Posterior cingulate gyrus (tissue), 11 donors: ENCODE results near the gene NADK.

Experiments
- DNase-seq, 10 donors: peaks; one replicate each; pipeline versions ENCODE4 v3.0.0 to v3.0.0-alpha.2; 2020 to 2021; ENCODE audit warnings: mixed read lengths in 3 of 10
- intact Hi-C: fragments of 100-400 bp; cut with DNase I; formaldehyde crosslinking; loops from one replicate; pipeline ENCODE4 v1.15.1; 2023

NADK gene

DNA sequence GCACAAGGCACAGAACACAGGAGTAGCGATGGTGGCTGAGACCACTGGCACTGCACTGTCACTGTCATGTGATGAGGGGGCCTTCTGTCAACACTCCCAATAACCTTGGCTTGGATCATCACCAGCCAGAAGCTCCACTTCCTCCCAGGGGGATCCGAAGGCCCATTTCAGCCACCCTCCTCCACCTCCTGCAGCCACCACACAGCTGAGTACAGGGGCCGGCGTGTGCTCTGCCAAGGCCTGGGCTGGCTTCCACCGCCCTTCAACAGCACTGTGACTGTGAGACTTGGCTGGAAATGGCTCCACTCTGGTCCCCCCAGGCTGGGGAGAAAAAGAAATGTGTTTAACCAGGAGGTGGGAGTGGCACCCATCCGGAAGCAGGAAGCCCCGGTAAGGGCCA is 9.9 kb upstream of the NADK start:
- intact Hi-C loops: no loop called here
- DNase-seq: peak in 3 of 10 donors; percentile 35 to 74 (median 68)

DNA sequence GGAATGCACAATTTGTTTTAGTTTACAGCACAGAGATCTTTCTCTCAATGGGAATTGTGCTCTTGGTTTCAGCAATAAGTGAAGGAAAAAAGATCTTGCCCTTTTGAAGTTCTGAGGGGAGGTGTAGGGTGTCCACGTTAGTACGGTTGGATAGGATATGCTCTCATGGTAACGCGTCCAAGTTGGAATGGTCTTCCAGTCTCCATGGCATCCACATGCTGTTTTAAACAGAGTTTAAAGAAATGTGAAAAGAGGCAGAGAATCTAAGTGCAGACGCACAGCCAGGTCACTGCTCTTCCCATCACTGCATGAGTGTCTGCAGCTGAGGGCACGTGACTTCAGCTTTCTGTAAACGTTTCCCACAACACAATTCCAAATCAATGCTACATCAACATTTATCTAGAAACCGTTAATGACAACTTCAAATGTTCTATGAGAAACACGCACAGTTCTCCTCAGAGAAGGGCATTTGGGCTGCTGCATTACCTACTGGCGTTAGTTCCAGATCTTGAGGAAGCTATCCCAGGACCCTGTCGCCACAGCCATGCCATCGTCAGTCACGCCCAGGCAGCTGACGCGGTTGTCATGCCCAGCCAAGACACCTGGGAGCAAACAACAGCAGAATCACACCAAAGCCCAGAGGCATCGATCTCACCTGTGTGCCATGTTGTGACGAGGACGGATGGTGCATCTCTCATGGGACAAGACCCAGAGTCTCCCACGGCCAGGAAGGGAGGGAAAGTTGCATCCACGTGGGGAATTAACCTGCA is 8.8 kb upstream of the NADK start:
- peak in 2 of 10 donors; percentile 33 to 81 for DNase-seq
- intact Hi-C loops: no loop called here

DNA sequence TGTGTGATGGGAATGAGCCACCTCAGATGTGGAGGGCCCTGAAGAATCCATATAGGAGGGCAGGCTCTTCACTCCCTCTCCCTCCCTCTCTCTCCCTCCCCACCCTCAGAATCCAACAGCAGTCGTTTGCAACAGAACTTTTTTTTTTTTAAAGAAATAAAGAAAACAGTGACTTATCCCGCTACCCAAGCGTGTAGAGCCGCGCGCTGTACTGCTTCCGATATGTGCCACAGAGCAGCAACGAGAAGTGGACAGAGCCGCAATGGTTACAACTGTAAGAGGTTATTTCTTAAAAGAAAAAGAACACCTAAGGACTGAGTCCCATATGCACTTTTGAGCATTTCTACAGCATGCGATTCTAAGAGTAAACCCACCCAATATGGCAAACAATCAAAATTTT is 7.4 kb upstream of the NADK start:
- DNase-seq: peak in 2 of 10 donors; percentile 16 to 29
- intact Hi-C loops: no loop called here

DNA sequence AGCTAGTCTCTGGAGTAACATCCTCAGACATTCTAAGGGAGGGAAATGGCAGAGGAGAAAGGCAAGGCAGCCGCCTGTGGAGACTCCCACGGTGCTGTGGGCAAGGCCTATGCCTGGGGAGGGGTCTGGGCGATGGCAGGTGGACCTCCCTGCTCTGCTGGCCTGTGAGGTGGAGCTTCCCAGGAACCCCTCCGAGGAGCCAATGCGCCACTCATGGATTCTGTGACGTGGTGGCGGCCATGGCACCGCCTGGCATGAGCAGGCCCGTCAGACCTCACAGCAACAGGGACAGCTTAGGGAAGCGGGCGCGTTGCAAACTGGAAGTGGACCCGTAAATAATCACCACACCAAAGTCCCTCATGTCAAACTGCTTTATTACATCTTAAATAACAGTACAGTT is 6.7 kb upstream of the NADK start:
- peak in 2 of 10 donors; percentile 34 to 46 for DNase-seq
- intact Hi-C loops: no loop called here

DNA sequence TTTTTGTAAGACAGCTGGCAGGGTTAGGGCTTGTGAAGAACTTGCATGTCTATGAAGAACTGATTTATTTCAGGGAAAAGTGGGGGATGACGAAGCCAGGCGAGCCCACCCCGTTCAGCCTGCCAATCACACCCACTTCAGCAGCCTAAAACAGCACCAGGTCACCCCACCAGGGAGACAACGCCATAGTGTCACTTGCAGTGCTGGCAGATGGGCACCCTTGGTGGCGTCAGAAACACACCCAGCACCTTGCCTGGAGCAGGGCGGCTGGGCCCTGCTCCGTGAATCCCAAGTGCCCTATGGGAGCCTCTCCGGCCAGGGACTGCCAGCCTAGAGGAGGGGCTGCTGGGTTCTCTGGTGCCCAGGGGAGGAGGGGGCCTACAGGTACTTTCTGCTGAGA is 5.0 kb upstream of the NADK start:
- intact Hi-C loops: no loop called here

DNA sequence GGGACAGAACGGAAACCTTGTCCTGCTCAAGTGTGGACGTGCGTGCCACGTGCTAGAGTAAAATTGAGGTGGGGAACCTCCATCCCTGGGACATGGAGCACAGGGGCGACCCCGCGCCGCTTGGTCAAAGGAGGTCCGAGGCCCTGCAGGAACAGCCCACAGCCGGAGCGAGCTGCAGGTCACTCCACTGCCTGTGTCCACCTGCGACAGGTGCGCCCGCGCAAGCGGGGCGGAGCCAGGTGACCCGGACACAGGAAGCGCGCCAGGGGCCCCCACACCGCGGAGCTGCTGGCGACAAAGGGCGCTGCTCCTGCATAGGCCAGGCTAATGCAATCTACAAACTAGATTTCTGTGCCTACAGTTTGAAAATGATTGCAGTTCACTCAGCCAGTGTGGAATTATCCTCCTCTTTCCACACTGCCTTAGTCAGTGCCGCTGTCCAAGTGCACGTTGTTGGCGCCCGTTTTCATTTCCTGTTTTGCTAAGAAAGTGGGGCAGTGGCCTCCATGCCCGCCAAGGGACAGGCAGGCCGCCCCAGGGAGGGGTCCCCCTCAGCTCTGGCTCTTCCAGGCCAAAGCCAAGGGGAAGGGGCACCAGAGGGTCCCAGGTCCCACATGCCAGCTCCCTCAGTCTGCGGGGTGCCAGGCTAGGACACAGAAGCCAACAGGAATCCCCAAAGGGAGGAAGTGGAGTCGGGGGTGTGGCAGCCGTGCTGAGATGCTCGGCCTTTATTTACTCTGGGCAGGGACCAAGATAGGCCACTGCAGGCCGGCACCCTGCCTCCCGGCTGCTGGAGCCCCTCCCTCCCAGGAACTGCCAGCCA is 4.3 kb upstream of the NADK start:
- intact Hi-C loops: no loop called here
- peak in 3 of 10 donors; percentile 41 to 85 (median 76) for DNase-seq

More for the DNA sequence above, 5.0 kb upstream of the NADK start:
- peak in 2 of 10 donors; percentile 49 to 67 for DNase-seq

DNA sequence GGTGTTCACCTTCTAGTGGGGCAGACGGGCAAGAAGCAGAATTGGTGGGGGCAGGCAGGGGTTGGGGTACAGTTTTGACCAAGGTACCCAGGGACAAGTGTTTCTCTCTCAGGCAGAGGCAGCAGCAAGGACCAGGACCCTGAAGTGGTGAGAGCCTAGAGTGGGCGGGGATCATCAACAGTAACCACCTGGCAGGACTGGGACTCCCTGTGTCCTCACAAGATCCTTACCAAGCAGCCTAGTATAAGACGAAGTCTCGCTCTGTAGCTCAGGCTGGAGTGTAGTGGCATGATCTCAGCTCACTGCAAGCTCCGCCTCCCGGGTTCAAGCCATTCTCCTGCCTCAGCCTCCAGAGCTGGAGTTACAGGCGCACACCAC is 3.2 kb upstream of the NADK start:
- intact Hi-C loops: no loop called here

DNA sequence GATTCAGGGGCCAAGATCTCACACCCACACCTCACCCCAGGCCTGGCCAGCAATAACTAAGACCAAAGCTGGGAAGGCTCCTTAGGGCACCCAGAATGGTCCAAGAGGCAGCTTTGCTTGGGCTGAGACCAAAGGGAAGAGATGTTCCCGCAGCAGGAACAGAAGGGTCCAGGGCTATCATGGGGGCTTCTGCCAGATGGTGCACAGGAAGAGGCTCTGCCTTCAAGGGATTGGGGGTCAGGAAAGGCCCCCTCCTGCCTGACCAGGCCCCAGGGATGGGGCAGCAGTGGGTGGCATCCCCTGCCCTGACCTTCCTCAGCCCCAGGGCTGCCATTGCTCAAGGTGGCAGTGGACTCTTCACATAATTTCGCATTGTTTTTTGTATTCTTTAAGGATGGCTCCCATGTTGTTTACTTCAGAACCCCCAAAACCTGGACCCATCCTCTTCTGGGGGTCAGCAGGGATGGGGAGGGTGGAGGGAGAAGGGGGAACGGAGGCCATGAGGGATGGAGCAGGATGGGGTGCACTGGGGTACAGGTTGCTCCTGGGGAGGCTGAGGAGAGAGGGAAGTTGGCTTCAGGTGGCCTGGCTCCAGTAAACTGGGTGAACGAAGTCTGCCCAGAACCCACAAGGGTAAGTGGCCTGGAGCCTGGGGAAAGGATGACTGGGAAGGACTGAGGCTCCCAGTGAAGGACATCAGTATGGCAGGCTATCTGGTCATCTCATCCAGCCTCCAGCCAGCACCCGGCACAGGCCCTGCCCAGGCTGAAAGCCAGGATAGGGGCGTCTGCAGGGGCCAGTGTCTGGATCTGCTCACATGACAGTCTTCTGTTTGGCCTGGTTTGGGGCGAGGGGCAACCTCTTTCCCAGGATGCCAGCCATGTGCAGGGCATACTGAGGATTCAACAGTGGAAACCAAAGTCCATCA is 2.6 kb upstream of the NADK start:
- intact Hi-C loops: no loop called here

More for the DNA sequence above, 3.2 kb upstream of the NADK start:
- DNase-seq: peak in 2 of 10 donors; percentile 41 to 80

DNA sequence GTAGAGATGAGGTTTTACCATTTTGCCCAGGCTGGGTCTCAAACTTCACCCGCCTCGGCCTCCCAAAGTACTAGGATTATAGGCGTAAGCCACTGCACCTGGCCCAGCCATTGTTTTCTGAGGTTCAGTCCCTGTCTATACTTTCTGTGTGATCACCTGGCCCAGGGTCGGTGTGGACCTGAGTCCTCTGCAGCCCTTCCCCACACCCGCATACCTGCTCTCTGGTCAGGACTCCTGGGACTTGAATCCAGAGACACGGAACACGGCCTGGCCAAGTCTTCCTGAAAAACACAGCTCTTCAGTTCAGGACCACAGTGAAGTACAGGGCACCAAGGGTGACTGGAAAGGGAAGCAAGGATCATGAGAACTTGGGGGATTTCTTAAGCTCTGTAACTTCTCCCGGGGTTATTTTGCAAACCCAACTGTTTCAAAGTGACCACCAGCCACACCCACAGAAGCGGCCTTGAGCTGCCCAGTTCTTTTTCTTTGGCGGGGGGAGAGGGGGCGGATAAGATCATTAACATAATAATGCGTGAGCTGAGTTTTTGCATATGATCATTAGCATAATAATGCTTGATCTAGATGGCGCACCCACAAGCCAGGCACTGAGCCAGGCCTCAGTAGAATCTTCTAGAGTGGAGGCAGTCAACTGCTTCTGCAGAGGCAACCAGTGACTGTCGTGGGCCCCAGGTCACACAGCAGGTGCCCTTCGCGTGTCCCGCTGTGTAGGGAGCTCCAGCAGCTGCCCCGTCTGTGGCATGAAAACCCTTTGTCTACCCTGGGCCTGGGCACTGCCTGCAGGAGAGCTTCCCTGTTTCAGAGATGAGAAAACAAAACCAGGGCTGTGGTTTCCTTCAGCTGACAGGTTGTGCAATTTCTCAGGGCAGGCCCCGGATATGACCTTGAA is 1.7 kb upstream of the NADK start:
- peak in 3 of 10 donors; percentile 44 to 86 (median 82) for DNase-seq
- intact Hi-C loops: loop anchor here (2.0 to 5.0 kb wide), 2 partner anchors 111 to 127 kb away; partner anchors contain the start of gene GNB1

More for the DNA sequence above, 2.6 kb upstream of the NADK start:
- peak in 2 of 10 donors; percentile 62 to 63 for DNase-seq

DNA sequence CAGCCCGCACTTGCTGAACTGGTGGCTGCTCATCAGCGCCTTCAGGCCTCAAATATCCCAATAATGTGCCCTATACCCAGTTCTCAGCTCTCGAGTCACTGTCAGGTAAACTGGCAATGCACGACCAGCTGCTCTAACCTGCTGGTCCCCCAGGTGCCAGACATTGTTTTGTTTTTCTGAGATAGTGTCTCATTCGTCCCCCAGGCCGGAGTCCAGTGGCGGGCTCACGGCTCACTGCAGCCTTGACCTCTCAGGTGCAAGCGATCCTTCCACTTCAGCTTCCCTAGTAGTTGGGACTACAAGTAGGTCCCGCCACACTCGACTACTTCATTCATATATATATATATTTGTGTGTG is 1.0 kb upstream of the NADK start:
- DNase-seq: peak in 2 of 10 donors; percentile 43 to 75
- intact Hi-C loops: loop anchor here (2.0 to 5.0 kb wide), 2 partner anchors 112 to 128 kb away; partner anchors contain the start of gene GNB1

DNA sequence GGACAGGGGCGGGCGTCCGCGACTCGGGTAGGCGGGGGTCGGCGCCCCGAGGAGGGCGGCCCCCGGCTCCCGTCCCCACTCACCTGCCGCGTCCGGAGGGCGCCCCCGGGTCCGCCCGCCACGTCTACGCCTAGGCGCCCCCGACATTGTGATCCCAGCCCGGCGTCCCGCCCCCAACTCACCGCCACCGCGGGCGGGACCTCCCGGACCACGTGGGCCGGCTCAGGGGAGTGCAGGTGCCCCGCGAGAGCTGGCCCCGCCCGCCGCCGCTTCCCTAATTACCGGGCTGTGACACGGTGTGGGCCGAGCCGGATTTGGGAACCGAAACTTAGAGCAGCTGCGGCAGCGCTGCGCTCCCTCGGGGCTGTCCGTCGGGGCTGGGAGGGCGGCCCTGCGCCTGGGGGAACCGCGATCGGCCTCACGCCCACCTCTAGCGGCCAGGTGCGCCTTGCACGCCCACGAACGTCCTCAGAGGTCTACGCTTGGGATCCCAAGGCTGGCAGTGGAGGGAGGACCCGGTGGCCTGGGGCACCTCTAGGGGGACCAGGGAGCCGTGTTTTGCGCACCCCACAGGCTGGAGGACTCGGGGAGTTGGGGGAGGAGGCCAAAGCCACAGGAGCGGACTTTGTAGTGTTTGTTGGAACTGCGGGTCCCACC is 521 bp upstream of the NADK start:
- intact Hi-C loops: loop anchor here (2.0 to 5.0 kb wide), 2 partner anchors 112 to 129 kb away; partner anchors contain the start of gene GNB1
- peak in 7 of 10 donors; percentile 33 to 90 (median 44) for DNase-seq

DNA sequence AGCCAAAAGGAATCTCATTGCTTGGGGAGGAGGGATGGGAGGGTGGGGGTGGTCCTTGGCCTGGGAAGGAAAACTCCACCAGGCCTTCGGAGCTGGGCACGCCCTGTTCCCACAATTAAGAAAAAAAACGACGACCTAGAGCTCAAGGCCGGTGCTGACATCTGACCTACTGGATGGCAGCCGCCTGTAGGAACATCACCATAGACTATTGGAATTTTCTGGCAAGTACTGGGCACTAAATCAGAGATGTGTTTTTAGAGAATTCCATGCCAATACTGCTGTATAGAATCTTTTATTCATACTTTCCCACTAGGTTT is 729 bp downstream of the NADK start:
- intact Hi-C loops: loop anchor here (5.0 kb wide), 1 partner anchor 130 kb away; no protein-coding TSS in a partner anchor
- DNase-seq: peak in 1 of 10 donors; percentile 5

DNA sequence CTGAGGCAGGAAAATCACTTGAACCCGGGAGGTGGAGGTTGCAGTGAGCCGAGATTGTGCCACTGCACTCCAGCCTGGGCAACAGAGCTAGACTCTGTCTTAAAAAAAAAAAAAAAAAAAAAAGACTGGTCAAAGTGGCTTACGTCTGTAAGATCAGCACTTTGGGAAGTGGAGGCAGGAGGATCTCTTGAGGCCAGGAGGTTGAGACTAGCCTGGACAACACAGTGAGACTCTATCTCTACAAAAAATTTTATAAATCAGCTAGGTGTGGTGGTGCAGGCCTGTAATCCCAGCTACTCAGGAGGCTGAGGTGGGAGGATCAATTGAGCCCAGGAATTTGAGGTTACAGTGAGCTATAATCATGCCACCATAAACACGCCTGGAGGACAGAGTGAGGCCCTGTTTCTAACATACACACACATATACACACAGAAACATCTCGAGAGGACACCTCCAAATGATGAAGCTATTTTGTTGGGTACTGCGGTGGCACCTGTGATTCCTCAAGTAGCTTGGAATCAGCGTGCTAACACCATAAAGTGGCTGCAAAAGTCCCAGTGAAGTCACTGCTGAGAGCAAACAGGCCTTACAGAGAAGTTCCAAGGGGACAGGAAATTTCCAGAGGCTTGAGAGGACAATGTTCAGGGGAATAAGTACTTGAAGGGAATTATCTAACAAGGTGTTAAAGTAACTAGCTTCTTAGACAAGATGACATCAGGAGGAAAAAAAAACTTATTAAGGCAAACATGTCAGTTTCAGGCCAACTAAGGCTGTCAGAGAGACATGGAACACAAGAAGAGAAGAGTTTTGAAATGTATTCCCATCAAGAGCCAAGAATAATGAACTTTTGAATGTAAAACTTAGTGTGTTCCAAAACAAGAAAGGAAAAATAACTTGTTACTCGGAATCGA is 1.3 kb downstream of the NADK start:
- intact Hi-C loops: loop anchor here (5.0 kb wide), 1 partner anchor 130 kb away; no protein-coding TSS in a partner anchor
- peak in 1 of 10 donors; percentile 18 for DNase-seq

DNA sequence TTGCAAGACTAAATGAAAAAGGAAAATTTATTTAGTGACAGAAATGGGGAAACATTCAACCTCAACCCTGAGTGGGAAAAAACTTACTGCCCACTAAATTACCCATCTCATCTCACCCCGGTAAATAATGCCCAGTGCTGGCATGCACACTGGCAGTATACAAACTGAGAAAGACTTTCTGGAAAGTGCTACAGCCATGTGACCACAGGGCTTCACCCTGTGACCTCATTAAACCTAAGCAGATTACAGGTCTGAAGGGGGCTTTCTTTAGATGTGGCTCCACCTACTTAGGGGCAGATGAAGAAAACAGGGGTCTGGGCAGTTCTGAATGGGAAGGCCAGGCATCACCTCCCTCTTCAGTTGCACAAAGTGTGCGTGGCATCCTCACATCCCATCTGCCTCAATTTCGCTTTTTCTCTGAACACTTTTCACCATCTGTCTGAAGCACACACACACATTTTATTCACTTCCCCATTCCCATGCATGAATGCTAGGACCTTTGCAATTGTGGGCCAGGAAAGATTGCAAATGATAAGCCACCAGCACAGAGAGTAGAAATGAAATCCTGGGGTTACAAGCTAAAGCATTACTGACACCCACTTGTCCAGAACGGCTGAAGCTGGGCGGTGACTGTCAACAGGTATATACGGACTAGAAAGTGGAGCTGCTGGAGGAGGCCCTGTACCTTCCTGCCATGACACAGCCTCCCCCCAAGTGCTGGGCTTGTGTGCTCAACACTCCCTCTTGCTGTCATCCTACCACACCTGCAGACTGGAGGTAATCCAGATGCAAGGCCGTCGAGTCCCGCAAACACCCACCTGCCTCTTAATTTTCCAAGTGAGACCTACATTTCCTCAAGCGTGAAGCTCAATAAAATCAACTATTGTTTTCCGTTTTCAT is 2.7 kb downstream of the NADK start:
- DNase-seq: peak in 2 of 10 donors; percentile 50 to 60
- intact Hi-C loops: loop anchor here (5.0 kb wide), 1 partner anchor 132 kb away; no protein-coding TSS in a partner anchor

DNA sequence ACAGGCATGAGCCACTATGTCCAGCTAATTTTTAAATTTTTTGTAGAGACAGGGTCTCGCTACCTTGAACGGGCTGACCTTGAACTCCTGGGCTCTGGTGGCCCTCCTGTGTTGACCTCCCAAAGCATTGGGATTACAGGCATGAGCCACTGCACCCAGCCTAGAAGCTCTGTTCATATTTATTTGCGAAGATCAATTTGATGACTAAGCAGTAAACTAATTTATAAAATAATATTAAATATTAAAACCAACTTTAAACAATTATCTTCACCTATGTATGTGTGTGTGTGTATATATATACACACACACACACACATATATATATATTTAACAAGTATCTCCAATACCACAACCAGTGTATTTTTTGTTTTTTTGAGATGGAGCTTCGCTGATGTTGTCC is 4.4 kb downstream of the NADK start:
- DNase-seq: peak in 1 of 10 donors; percentile 47
- intact Hi-C loops: no loop called here

DNA sequence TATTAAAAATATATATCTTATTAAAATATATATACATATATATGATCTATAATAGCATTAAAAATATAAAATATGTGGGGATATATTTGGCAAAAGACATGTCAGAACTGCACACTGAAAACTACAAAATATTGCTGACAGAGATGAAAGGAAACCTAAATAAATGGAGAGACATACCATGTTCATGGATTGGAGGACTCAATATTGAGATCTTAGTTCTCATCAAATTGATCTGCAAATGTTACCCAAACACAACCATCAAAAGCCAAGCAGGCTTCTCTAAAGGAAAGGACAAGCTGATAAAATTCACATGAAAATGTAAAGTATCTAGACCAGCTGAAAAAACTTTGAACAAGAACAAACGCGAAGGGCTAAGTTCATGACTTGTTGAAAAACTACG is 7.2 kb downstream of the NADK start:
- intact Hi-C loops: no loop called here

More for the DNA sequence above, 7.2 kb downstream of the NADK start:
- no peak for DNase-seq
